DMS153 (cell line): ENCODE measurements around the gene CFAP99.

Experiments used
- DNase-seq: peaks from one replicate; lab custom pipeline; 2025; lab: John Stamatoyannopoulos, UW

The CFAP99 gene

GRCh38 chr4:2390784-2391421, 27.9 kb upstream of the CFAP99 start:
- no peak for DNase-seq

- DNase-seq = no peak
These were observed 25.1 kb upstream of the CFAP99 start for GRCh38 chr4:2393353-2394270.

GRCh38 chr4:2394528-2394927, 24.2 kb upstream of the CFAP99 start:
- DNase-seq = no peak

- DNase-seq = no peak
These were observed 23.7 kb upstream of the CFAP99 start for GRCh38 chr4:2395038-2395437.

GRCh38 chr4:2395584-2395983, 23.2 kb upstream of the CFAP99 start:
- DNase-seq = no peak

- no peak for DNase-seq
These were observed 21.9 kb upstream of the CFAP99 start for GRCh38 chr4:2396781-2397368.

- no peak for DNase-seq
These were observed 21.0 kb upstream of the CFAP99 start for GRCh38 chr4:2397596-2398379.

GRCh38 chr4:2399216-2399615, 19.5 kb upstream of the CFAP99 start:
- DNase-seq = no peak

- no peak for DNase-seq
These were observed 19.0 kb upstream of the CFAP99 start for GRCh38 chr4:2399631-2400190.

- no peak for DNase-seq
These were observed 17.7 kb upstream of the CFAP99 start for GRCh38 chr4:2400841-2401609.

GRCh38 chr4:2401610-2401983, 17.2 kb upstream of the CFAP99 start:
- no peak for DNase-seq

GRCh38 chr4:2402048-2402842, 16.5 kb upstream of the CFAP99 start:
- DNase-seq = no peak

- no peak for DNase-seq
These were observed 15.8 kb upstream of the CFAP99 start for GRCh38 chr4:2402941-2403340.

- DNase-seq = no peak
These were observed 12.3 kb upstream of the CFAP99 start for GRCh38 chr4:2406406-2406805.

- no peak for DNase-seq
These were observed 11.8 kb upstream of the CFAP99 start for GRCh38 chr4:2406920-2407319.

GRCh38 chr4:2407991-2408342, 10.8 kb upstream of the CFAP99 start:
- no peak for DNase-seq

GRCh38 chr4:2408401-2408958, 10.3 kb upstream of the CFAP99 start:
- no peak for DNase-seq

GRCh38 chr4:2408976-2409375, 9.8 kb upstream of the CFAP99 start:
- no peak for DNase-seq

GRCh38 chr4:2409381-2409783, 9.4 kb upstream of the CFAP99 start:
- DNase-seq = no peak
